Kidney (tissue), 14 donors: ENCODE data around the gene HDC. TPM values are rescaled to one million over a fixed set of nuclear protein-coding genes. Genes with fewer than 3 reads are reported as not detected.

Experiments used
- DNase-seq, 5 donors: peaks; one replicate each; pipeline ENCODE4 v3.0.0-alpha.2; 2013 to 2020
- FAIRE-seq: peaks from 2 replicates; lab custom pipeline; 2012; peaks lifted over from hg19 to GRCh38; lab: Jason Lieb, UNC
- H3K27ac ChIP-seq, 2 donors: one replicate each; pipeline ENCODE4 v1.7.0; 2013; ENCODE audit warnings: low read depth in 2 of 2, low read length in 2 of 2, inconsistent platforms in 1 of 2
- H3K27me3 ChIP-seq: one replicate; pipeline ENCODE4 v1.7.1; 2013; ENCODE audit warnings: low read length, inconsistent platforms; ENCODE audit not compliant: control insufficient read depth, insufficient read depth
- H3K36me3 ChIP-seq, 3 donors: one replicate each; pipeline versions ENCODE4 v1.7.0 to v1.7.1; 2013; ENCODE audit warnings: low read length in 3 of 3, control low read depth in 1 of 3, inconsistent platforms in 1 of 3; ENCODE audit not compliant: insufficient read depth in 3 of 3, control insufficient read depth in 2 of 3
- H3K4me1 ChIP-seq, 3 donors: one replicate each; pipeline versions ENCODE4 v1.7.0 to v1.7.1; 2013; ENCODE audit warnings: low read length in 3 of 3, inconsistent platforms in 1 of 3, low read depth in 1 of 3; ENCODE audit not compliant: control insufficient read depth in 2 of 3, insufficient read depth in 2 of 3
- H3K4me3 ChIP-seq, 3 donors: one replicate each; pipeline versions ENCODE4 v1.7.0 to v1.8.1; 2013; ENCODE audit warnings: low read length in 3 of 3, control low read depth in 1 of 3, inconsistent platforms in 1 of 3
- H3K9ac ChIP-seq, 3 donors: one replicate each; pipeline versions ENCODE4 v1.7.0 to v1.7.1; 2013; ENCODE audit warnings: low read length in 3 of 3, control low read depth in 1 of 3, inconsistent platforms in 1 of 3
- H3K9me3 ChIP-seq, 3 donors: one replicate each; pipeline versions ENCODE4 v1.7.0 to v1.7.1; 2013; ENCODE audit warnings: low read length in 3 of 3, control low read depth in 1 of 3, inconsistent platforms in 1 of 3; ENCODE audit not compliant: control insufficient read depth in 2 of 3, insufficient read depth in 1 of 3
- intact Hi-C: fragments of 100-400 bp; cut with DNase I; formaldehyde crosslinking; loops from one replicate; pipeline ENCODE4 v1.11.1; 2022
- polyA plus RNA-seq: library from polyadenylated mRNA; stranded (reverse); fragments of 350-450 nt; fragmentation: Illumina TruSeq; extraction: RNeasy Lipid Tissue Mini Kit (QIAGEN cat#74804); gene quantifications from one replicate; pipeline ENCODE4 v1.2.3, GENCODE V29; 2014; ENCODE audit warnings: low read depth, low replicate concordance; ENCODE audit not compliant: insufficient read depth
- total RNA-seq: library from RNA; stranded (reverse); fragmentation: NEBNext Ultra II Directional; extraction: Animal tissue kit (Norgen Biotek cat#: 25700); gene quantifications from one replicate; pipeline ENCODE4 v1.2.1, GENCODE V29; 2021
- TF ChIP-seq, protein P1 (sequence below): IDR thresholded peaks from 3 replicates; pipeline ENCODE4 v1.5.1; 2012; ENCODE audit warnings: mild to moderate bottlenecking, moderate library complexity, borderline replicate concordance; ENCODE audit not compliant: insufficient read depth; ENCODE audit errors: extremely low read depth
- donor health status: control.
- donor health status: control.
- donor health status: control.
- donor health status: control.
- donor health status: control.
- donor health status: DM: yes; HTN: yes; CAD: no.
- donor health status: Normal renal cell carcinoma (clear cell type).

Gene HDC
- total and polyA plus RNA-seq, 2 donors from 2014 or later = 12.9 TPM; not detected in 1

DNA sequence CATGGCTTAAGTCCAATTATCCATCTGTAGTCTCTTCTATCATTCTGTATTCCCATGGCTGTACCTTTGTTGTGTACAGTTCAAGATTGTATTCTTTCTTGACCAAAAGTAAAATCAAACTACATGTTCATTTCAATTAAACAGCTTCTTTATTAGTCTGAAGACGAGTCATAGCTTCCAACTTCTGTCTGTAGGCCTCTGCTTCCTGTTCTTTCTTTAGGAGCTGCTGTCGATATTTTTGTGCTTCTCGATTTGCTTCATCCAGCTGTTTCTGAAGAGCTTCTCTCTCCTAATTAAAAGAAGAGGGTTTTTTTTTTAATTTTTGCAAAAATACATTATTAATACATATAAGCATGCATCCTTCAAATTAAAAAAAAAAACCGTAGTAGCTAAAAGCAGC is 13.0 kb upstream of the HDC start:
- no peak for FAIRE-seq
- TF ChIP-seq, protein P1, sequence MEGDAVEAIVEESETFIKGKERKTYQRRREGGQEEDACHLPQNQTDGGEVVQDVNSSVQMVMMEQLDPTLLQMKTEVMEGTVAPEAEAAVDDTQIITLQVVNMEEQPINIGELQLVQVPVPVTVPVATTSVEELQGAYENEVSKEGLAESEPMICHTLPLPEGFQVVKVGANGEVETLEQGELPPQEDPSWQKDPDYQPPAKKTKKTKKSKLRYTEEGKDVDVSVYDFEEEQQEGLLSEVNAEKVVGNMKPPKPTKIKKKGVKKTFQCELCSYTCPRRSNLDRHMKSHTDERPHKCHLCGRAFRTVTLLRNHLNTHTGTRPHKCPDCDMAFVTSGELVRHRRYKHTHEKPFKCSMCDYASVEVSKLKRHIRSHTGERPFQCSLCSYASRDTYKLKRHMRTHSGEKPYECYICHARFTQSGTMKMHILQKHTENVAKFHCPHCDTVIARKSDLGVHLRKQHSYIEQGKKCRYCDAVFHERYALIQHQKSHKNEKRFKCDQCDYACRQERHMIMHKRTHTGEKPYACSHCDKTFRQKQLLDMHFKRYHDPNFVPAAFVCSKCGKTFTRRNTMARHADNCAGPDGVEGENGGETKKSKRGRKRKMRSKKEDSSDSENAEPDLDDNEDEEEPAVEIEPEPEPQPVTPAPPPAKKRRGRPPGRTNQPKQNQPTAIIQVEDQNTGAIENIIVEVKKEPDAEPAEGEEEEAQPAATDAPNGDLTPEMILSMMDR = no peak
- no peak overlapping the region for H3K27ac ChIP-seq
- no peaks in the 10 kb centered on the region for H3K36me3 ChIP-seq
- H3K9me3 ChIP-seq = no peaks in the 10 kb centered on the region
- intact Hi-C loops = no loop called here
- H3K27me3 ChIP-seq = no peaks in the 10 kb centered on the region
- H3K9ac ChIP-seq = no peak overlapping the region
- no peak for DNase-seq
- H3K4me1 ChIP-seq = no peaks in the 10 kb centered on the region
- no peak overlapping the region for H3K4me3 ChIP-seq

DNA sequence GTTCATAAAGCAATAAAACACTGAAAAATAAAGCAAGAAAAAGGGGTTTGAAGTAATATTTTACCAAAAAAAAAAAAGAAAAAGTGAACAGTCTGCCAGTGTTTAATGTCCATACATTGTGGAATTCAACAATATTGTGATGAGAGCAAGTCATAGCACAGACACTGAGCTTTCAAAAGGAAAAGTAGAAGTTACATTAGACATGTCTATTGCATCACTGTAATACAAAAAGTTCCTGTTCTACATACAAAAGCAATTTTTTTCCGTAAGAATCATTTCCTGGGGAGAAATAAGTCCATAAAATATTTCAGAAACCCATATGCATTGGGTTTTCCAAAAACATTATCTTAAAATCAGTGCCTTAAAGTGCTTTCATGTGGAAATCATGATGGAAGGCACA is 11.8 kb upstream of the HDC start:
- no peak for FAIRE-seq
- no peaks in the 10 kb centered on the region for H3K27me3 ChIP-seq
- no peak overlapping the region for H3K4me3 ChIP-seq
- DNase-seq = no peak
- no peak overlapping the region for H3K27ac ChIP-seq
- H3K4me1 ChIP-seq = no peaks in the 10 kb centered on the region
- TF ChIP-seq, protein P1 = no peak
- H3K9me3 ChIP-seq = no peaks in the 10 kb centered on the region
- intact Hi-C loops = no loop called here
- H3K9ac ChIP-seq = no peak overlapping the region
- H3K36me3 ChIP-seq = no peaks in the 10 kb centered on the region

DNA sequence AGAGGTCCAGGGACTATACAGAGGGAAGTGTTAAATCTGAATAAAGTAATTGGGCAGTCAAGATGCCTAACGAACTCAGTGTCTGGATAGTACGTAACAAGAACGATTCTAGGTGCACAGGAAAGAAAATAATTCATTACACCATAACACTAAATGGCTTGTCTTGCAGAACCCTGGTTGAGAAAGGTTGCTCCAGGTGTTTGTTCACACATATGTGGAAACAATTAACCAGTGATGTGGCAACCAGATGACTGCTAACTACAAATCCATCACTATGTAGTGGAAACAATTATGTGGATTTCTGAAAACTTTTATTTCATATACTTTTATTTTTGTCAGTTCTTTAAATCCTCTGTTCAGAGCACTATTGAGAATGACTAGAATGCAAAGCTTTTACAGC is 10.4 kb upstream of the HDC start:
- intact Hi-C loops = no loop called here
- Histone ChIP-seq H3K27ac (no peak overlapping the region), H3K27me3 (no peaks in the 10 kb centered on the region), H3K36me3 (no peaks in the 10 kb centered on the region), H3K9me3 (no peaks in the 10 kb centered on the region), H3K9ac (no peak overlapping the region), H3K4me1 (no peaks in the 10 kb centered on the region), H3K4me3 (no peak overlapping the region)
- no peak for FAIRE-seq
- DNase-seq = no peak
- TF ChIP-seq, protein P1 = no peak

DNA sequence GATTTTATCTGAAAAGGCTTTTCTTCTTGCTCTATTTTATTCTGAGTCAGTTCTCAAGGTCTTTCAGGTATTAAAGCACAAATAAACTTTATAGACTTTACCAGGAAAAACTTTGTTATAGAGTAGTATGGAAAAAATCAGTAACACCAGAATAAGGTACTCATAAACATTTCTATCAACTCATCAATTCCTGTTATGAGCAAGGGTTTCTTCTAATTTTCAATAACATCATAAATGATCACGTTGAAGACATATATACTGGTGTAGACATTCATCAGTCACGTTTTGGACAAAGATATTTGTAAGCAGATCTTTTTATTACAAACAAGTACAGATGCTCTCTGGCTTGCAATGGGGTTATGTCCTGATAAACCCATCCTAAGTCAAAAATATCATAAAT is 9.6 kb upstream of the HDC start:
- intact Hi-C loops = no loop called here
- Histone ChIP-seq H3K27me3 (no peaks in the 10 kb centered on the region), H3K36me3 (no peaks in the 10 kb centered on the region), H3K9ac (no peak overlapping the region), H3K9me3 (no peaks in the 10 kb centered on the region), H3K4me3 (no peak overlapping the region), H3K27ac (no peak overlapping the region), H3K4me1 (no peaks in the 10 kb centered on the region)
- FAIRE-seq (no peak), DNase-seq (no peak)
- TF ChIP-seq, protein P1 = no peak
